CD4-positive, alpha-beta T cell treated with Interleukin-1 beta for 1 hour (primary cell): ENCODE measurements around the gene GAK.
"Not testable (repeated sequence)": the region's sequence is repeated elsewhere in the genome, so short reads cannot be mapped to it uniquely, and the experiment has no call there.

ENCODE experiments used
- DNase-seq, 2 donors: peaks; one replicate each; pipeline ENCODE4 v3.0.0-alpha.2; 2020 to 2022

GAK gene

GRCh38 chr4:806979-807378, 125.1 kb downstream of the GAK start:
- not testable (repeated sequence) for DNase-seq

- DNase-seq: no peak
These were observed 127.3 kb downstream of the GAK start for GRCh38 chr4:804804-805203.

- DNase-seq: no peak
These were observed 128.2 kb downstream of the GAK start for GRCh38 chr4:803884-804283.

DNA sequence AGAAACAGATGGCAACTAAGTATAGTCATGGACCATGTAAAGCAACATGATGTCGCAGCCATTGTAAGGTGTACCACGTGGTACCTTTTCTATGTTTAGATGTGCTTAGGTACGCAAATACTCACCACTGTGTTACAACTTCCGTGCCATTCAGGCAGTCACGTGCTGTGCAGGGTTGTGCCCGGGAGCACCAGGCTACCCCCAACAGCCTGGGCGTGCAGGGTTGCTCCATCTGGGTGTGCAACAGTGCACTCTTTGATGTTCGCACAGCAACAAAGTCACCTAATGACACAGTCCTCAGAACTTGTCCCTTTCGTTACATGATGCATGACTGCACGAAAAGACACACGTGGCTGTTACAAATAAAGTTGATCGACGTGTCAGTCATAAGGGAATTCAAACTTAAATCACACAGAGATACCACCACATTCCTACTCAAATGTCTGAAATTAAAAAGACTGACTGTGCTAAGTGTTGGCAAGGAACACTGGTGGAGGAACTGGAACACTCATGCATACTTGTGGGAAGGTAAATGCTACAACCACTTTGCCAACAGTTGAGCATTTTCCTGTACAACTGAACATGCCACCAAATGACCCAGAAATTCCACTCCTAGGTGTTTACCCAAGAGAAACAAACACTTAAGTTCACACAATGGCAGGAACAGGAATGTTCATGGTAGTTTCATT, 130.5 kb downstream of the GAK start:
- no peak for DNase-seq
